ENCODE measurements around the gene KCNJ14. TPM values are rescaled to one million over a fixed set of nuclear protein-coding genes. Genes with fewer than 3 reads are reported as not detected.

The KCNJ14 gene
- total and polyA plus RNA-seq, 9 donors: 0.48 to 2.2 (median 1.4) TPM

GRCh38 chr19:48489608-48490216 lies 34.3 kb downstream of the KCNJ14 start:
- H3K4me1 ChIP-seq (ENCODE audit: insufficient read depth): peaks cover 12% of the 10 kb centered on the region
- H3K27me3 ChIP-seq: no peaks in the 10 kb centered on the region
- DNase-seq: peak in 4 of 5 donors; percentile 68 to 81 (median 76)
- no peaks in the 10 kb centered on the region for H3K36me3 ChIP-seq
- WGBS, 3 donors: 25 to 28% (median 26%) methylated on average over 19 of the region's 19 CpGs
- intact Hi-C loops (cut with DNase I): loop anchor here (5.0 to 10.0 kb wide), 4 partner anchors 93 to 125 kb away; partner anchors contain the start of genes FAM83E (in 1 of the 4), RPL18 (in 1 of the 4) and SPHK2 (in 1 of the 4)
- no peak overlapping the region for H3K4me3 ChIP-seq
- H3K9me3 ChIP-seq: no peaks in the 10 kb centered on the region
- TF ChIP-seq EP300 (IDR thresholded peaks at IDR 0.05) (no peak), CTCF (IDR thresholded peaks at IDR 0.05) (peak; percentile 64 to 83 (median 76))
- no peak overlapping the region for H3K27ac ChIP-seq

GRCh38 chr19:48490981-48491792 lies 35.8 kb downstream of the KCNJ14 start:
- no peak for TF ChIP-seq POLR2A (IDR thresholded peaks at IDR 0.05)
- TF ChIP-seq EP300 (IDR thresholded peaks at IDR 0.05): no peak
- H3K4me1 ChIP-seq (ENCODE audit: insufficient read depth): peaks cover 12% of the 10 kb centered on the region
- intact Hi-C loops (cut with DNase I): loop anchor here (5.0 to 10.0 kb wide), 3 partner anchors 91 to 104 kb away; no protein-coding TSS in a partner anchor
- DNase-seq: peak; percentile 52 to 71 (median 67)
- no peaks in the 10 kb centered on the region for H3K36me3 ChIP-seq
- WGBS, 3 donors: 3 to 6% (median 6%) methylated on average over 37 to 50 of the region's 50 CpGs
- H3K27ac ChIP-seq: no peak overlapping the region
- peak overlapping the region; percentile 13 for H3K4me3 ChIP-seq
- H3K27me3 ChIP-seq: no peaks in the 10 kb centered on the region
- no peaks in the 10 kb centered on the region for H3K9me3 ChIP-seq

GRCh38 chr19:48491793-48492123 lies 36.4 kb downstream of the KCNJ14 start:
- no peak overlapping the region for H3K4me3 ChIP-seq

GRCh38 chr19:48492925-48493717 lies 37.7 kb downstream of the KCNJ14 start:
- H3K36me3 ChIP-seq: no peaks in the 10 kb centered on the region
- no peaks in the 10 kb centered on the region for H3K9me3 ChIP-seq
- peaks cover 12% of the 10 kb centered on the region for H3K4me1 ChIP-seq (ENCODE audit: insufficient read depth)
- 1 to 2% (median 2%) methylated on average over 29 to 47 of the region's 47 CpGs for WGBS, 3 donors
- peak; percentile 95 to 98 (median 95) for DNase-seq
- H3K27me3 ChIP-seq: no peaks in the 10 kb centered on the region
- intact Hi-C loops (cut with DNase I): loop anchor here (5.0 to 10.0 kb wide), 3 partner anchors 89 to 102 kb away; no protein-coding TSS in a partner anchor
- peak overlapping the region in 1 of 2 donors; percentile 68 for H3K27ac ChIP-seq
- TF ChIP-seq CTCF (IDR thresholded peaks at IDR 0.05): no peak
- TF ChIP-seq POLR2A (IDR thresholded peaks at IDR 0.05): peak; percentile 76
- TF ChIP-seq EP300 (IDR thresholded peaks at IDR 0.05): no peak
- peak overlapping the region; percentile 39 for H3K4me3 ChIP-seq

More at GRCh38 chr19:48491793-48492123, 36.4 kb downstream of the KCNJ14 start:
- WGBS, 3 donors: 19 to 25% (median 20%) methylated on average over 10 of the region's 10 CpGs
- Histone ChIP-seq H3K4me1 (ENCODE audit: insufficient read depth) (peaks cover 12% of the 10 kb centered on the region), H3K36me3 (no peaks in the 10 kb centered on the region), H3K27me3 (no peaks in the 10 kb centered on the region), H3K9me3 (no peaks in the 10 kb centered on the region), H3K27ac (no peak overlapping the region)
- DNase-seq: peak in 2 of 5 donors; percentile 40 to 49
- no peak for TF ChIP-seq EP300 (IDR thresholded peaks at IDR 0.05)
- no peak for TF ChIP-seq POLR2A (IDR thresholded peaks at IDR 0.05)
- no peak for TF ChIP-seq CTCF (IDR thresholded peaks at IDR 0.05)
- intact Hi-C loops (cut with DNase I): loop anchor here (5.0 to 10.0 kb wide), 3 partner anchors 91 to 103 kb away; no protein-coding TSS in a partner anchor
